B cell (primary cell): ENCODE results near the gene SLC4A3. TPM values are rescaled to one million over a fixed set of nuclear protein-coding genes. Genes with fewer than 3 reads are reported as not detected.

Experiments
- ATAC-seq: fragments of 200-7000 bp; cut with Tn5 transposase; one replicate; pipeline ENCODE4 v1.10.0; 2021; ENCODE audit warnings: low read depth, mild to moderate bottlenecking, moderate number of reproducible peaks, moderate library complexity
- CTCF ChIA-PET: fragments of 350-600 bp; sonication (Branson Sonifier 250); formaldehyde crosslinking; loops from one replicate; lab custom pipeline; 2021; ENCODE audit warnings: antibody characterized with exemption, inconsistent platforms; lab: Charles Lee
- POLR2A ChIA-PET: fragments of 350-600 bp; sonication (Branson Sonifier 250); formaldehyde crosslinking; loops from one replicate; lab custom pipeline; 2021; ENCODE audit warnings: antibody characterized with exemption; lab: Charles Lee
- DNase-seq: peaks from one replicate; pipeline ENCODE4 v3.0.0; 2013
- H2AFZ ChIP-seq: 2 replicates; pipeline ENCODE4 v1.6.1; 2012; ENCODE audit warnings: mild to moderate bottlenecking, low read depth, low read length; ENCODE audit not compliant: insufficient read depth, poor library complexity, severe bottlenecking
- H3K27ac ChIP-seq, 2 donors: 1 replicate in 1 of 2; 2 replicates in 1 of 2; pipeline ENCODE4 v1.5.1; 2012 to 2013; ENCODE audit warnings: low read length in 2 of 2, mild to moderate bottlenecking in 2 of 2, moderate library complexity in 1 of 2
- H3K27me3 ChIP-seq, 4 experiments: fragments of 200-600 bp in 1 of 4; sonication (generic) in 1 of 4; replicated peaks in 1 of 4; 1 replicate in 2 of 4; 2 replicates in 2 of 4; pipeline versions ENCODE4 v1.6.1 to v1.7.0; 2013 to 2016; ENCODE audit warnings: low read length in 3 of 4, mild to moderate bottlenecking in 2 of 4, mixed read lengths in 1 of 4, moderate library complexity in 1 of 4; ENCODE audit not compliant: insufficient read depth in 4 of 4, control insufficient read depth in 3 of 4; ENCODE audit errors: control extremely low read depth in 1 of 4
- H3K36me3 ChIP-seq, 2 experiments: replicated peaks in 1 of 2; 1 replicate in 1 of 2; 2 replicates in 1 of 2; pipeline versions ENCODE4 v1.6.1 to v1.7.1; 2013; ENCODE audit warnings: low read length in 1 of 2; ENCODE audit not compliant: insufficient read depth in 2 of 2, control insufficient read depth in 1 of 2; ENCODE audit errors: control extremely low read depth in 1 of 2, extremely low read depth in 1 of 2
- H3K4me1 ChIP-seq, 2 donors: fragments of 200-600 bp in 1 of 2; sonication (generic) in 1 of 2; 1 replicate in 1 of 2; 2 replicates in 1 of 2; pipeline versions ENCODE4 v1.5.1 to v1.6.1; 2013 to 2017; ENCODE audit warnings: low read length in 2 of 2; ENCODE audit not compliant: control insufficient read depth in 2 of 2, insufficient read depth in 2 of 2
- H3K4me2 ChIP-seq: replicated peaks from 2 replicates; pipeline ENCODE3; 2012; ENCODE audit warnings: mild to moderate bottlenecking, low read depth, low read length; ENCODE audit not compliant: poor library complexity, severe bottlenecking
- H3K4me3 ChIP-seq, 5 experiments: fragments of 200-600 bp in 1 of 5; sonication (generic) in 1 of 5; 1 replicate in 3 of 5; 2 replicates in 2 of 5; pipeline versions ENCODE4 v1.5.1 to v1.7.0; 2011 to 2016; ENCODE audit warnings: low read length in 4 of 5, mild to moderate bottlenecking in 4 of 5, low read depth in 2 of 5, control low read depth in 1 of 5, moderate library complexity in 1 of 5; ENCODE audit not compliant: insufficient read depth in 1 of 5; ENCODE audit errors: control extremely low read depth in 1 of 5, extremely low read depth in 1 of 5
- H3K79me2 ChIP-seq: fragments of 200-600 bp; sonication (generic); one replicate; pipeline ENCODE4 v1.6.0; 2016; ENCODE audit warnings: low read length; ENCODE audit not compliant: control insufficient read depth, insufficient read depth
- H3K9ac ChIP-seq: fragments of 200-600 bp; sonication (generic); 2 replicates; pipeline ENCODE4 v1.6.1; 2017; ENCODE audit warnings: mild to moderate bottlenecking, low read length, moderate library complexity
- H3K9me3 ChIP-seq, 3 donors: one replicate each; pipeline versions ENCODE4 v1.6.1 to v1.7.1; 2013; ENCODE audit warnings: low read length in 2 of 3; ENCODE audit not compliant: control insufficient read depth in 2 of 3, insufficient read depth in 1 of 3; ENCODE audit errors: control extremely low read depth in 1 of 3
- H4K20me1 ChIP-seq: 2 replicates; pipeline ENCODE4 v1.6.0; 2012; ENCODE audit warnings: mild to moderate bottlenecking, low read length; ENCODE audit not compliant: insufficient read depth, control insufficient read depth, poor library complexity, severe bottlenecking
- H3K27ac Mint-ChIP-seq: one replicate; pipeline ENCODE4 v1.8.0; 2021; ENCODE audit warnings: mixed read lengths
- H3K27me3 Mint-ChIP-seq: one replicate; pipeline ENCODE4 v1.8.0; 2021; ENCODE audit warnings: mixed read lengths
- H3K4me1 Mint-ChIP-seq: one replicate; pipeline ENCODE4 v1.8.0; 2021; ENCODE audit warnings: mixed read lengths
- H3K4me3 Mint-ChIP-seq: one replicate; pipeline ENCODE4 v1.8.0; 2021; ENCODE audit warnings: mixed read lengths
- H3K9me3 Mint-ChIP-seq: one replicate; pipeline ENCODE4 v1.8.0; 2022; ENCODE audit warnings: mixed read lengths; ENCODE audit not compliant: insufficient read depth
- CTCF ChIP-seq: fragments of 200-600 bp; IDR thresholded peaks from one replicate; pipeline ENCODE4 v1.8.0; 2022; ENCODE audit warnings: antibody characterized with exemption, mild to moderate bottlenecking
- EZH2 ChIP-seq: IDR thresholded peaks from 2 replicates; pipeline ENCODE4 v1.6.1; 2012; ENCODE audit warnings: borderline replicate concordance, low read depth, mild to moderate bottlenecking, moderate library complexity, low read length; ENCODE audit not compliant: insufficient read depth, poor library complexity, severe bottlenecking
- WGBS: methylation state at CpG from one replicate; pipeline ENCODE4 v1.1.5; 2013; ENCODE audit warnings: missing lambda C conversion rate; ENCODE audit not compliant: insufficient coverage; 5-methylcytosine and 5-hydroxymethylcytosine counted together
- intact Hi-C: fragments of 100-400 bp; cut with micrococcal nuclease; formaldehyde crosslinking; loops from one replicate; pipeline ENCODE4 v1.10.0; 2022
- polyA plus RNA-seq: library from polyadenylated mRNA; depleted of rRNA; stranded (reverse); fragments of >200 nt; gene quantifications from 2 replicates; pipeline ENCODE4 v1.2.3, GENCODE V29; 2012
- total RNA-seq, 2 donors: library from RNA; stranded (reverse); fragments of 120-200 nt in 1 of 2; gene quantifications; 1 replicate in 1 of 2; 2 replicates in 1 of 2; pipeline versions ENCODE4 v1.2.3 to v1.2.4, GENCODE V29; 2013 to 2022

SLC4A3 gene
- total and polyA plus RNA-seq, 2 donors (not counting 1 experiment from before 2014, with no cell fraction given): 0.16 TPM; not detected in 1

DNA sequence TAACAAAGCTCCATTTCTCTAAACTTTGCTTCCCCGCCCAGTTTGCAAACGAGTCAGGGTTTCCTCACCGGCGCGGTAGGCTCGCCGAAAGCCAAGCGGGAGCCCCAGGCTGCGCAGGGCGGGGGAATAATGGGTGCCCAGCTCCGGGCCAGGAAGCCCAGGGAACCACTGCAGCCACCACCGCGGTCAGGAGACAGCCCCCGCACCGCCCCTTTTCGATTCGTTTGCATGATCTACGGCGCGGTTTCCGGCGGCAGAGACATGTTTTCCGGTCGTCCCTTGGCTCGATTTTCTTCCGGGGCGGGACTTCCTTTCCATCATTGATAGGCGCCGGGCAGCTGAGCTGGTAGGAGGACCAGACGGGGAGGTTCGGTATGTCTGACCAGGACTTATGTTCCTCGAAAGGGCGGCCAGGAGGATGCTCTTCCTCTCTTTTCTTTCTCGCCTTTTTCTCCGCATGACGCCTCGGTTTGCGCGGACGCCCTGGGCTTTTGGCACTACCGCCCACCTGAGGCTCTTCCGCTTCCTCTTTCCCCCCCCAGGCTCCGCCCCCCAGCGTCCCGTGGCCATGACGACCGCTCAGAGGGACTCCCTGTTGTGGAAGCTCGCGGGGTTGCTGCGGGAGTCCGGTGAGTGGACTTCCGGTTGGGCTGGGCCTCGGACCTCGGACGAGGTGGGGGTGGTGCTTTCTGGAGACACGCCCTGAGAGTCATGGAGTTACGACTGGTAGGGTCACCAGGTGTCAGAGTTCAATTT is 29.7 kb upstream of the SLC4A3 start, which contains the start of gene STK11IP:
TSS of gene STK11IP (plus strand) at position 306 of the 756 bp plus-strand sequence. CDS start at position 569, 263 bp downstream.
- ChIA-PET POLR2A (interaction anchor here (0.6 to 1.0 kb wide), 3 partner anchors 21 to 717 kb away, joined by 3 to 5 read pairs (median 4); partner anchors contain the start of genes DNPEP and WNT10A), CTCF (interaction anchor here (0.7 to 2.0 kb wide), 9 partner anchors 28 to 209 kb away, joined by 3 to 17 read pairs (median 3); partner anchors contain the start of genes CHPF and TMEM198)
- Mint-ChIP-seq H3K27me3 (peaks cover 10% of the 10 kb centered on the region), H3K4me1 (peaks cover 23% of the 10 kb centered on the region), H3K27ac (peak within 1 kb of the TSS; percentile 98), H3K4me3 (peak within 1 kb of the TSS; percentile 98), H3K9me3 (no peaks in the 10 kb centered on the region)
- H3K4me1 ChIP-seq: peaks cover 10 to 12% of the 10 kb centered on the region in 2 donors
- TF ChIP-seq EZH2 (no peak), CTCF (no peak)
- H3K4me3 ChIP-seq: peak within 1 kb of the TSS; percentile 69 to 88 (median 86)
- H3K4me2 ChIP-seq: peak within 1 kb of the TSS; percentile 84
- H3K27me3 ChIP-seq: peaks cover 0 to 11% (median 0%) of the 10 kb centered on the region in 4 experiments
- peaks cover 15% of the 10 kb centered on the region for H3K79me2 ChIP-seq
- H4K20me1 ChIP-seq: no peaks in the 10 kb centered on the region
- peak within 1 kb of the TSS; percentile 80 for H3K9ac ChIP-seq
- DNase-seq (peak; percentile 96), ATAC-seq (peak; percentile 88)
- peak within 1 kb of the TSS; percentile 59 to 88 for H3K27ac ChIP-seq
- under 1% methylated on average over 57 of the region's 57 CpGs for WGBS
- peak within 1 kb of the TSS; percentile 89 for H2AFZ ChIP-seq
- H3K9me3 ChIP-seq: no peaks in the 10 kb centered on the region
- peaks cover 3 to 18% of the 10 kb centered on the region in 2 experiments for H3K36me3 ChIP-seq
- intact Hi-C loops: loop anchor here (1.0 to 10.0 kb wide), 11 partner anchors 45 to 1325 kb away; partner anchors contain the start of genes AAMP, ANKZF1, ATG9A and CHPF
